ENCODE results near the gene LIPI. TPM values are rescaled to one million over a fixed set of nuclear protein-coding genes. Genes with fewer than 3 reads are reported as not detected.

Gene LIPI
- total and polyA plus RNA-seq, 12 donors, result not detected

GRCh38 chr21:14239281-14239680, 28.5 kb upstream of the LIPI start:
- Histone ChIP-seq H3K4me1 (no peaks in the 10 kb centered on the region), H3K4me3 (no peak overlapping the region), H3K36me3 (no peaks in the 10 kb centered on the region), H3K9me3 (no peaks in the 10 kb centered on the region), H3K27ac (no peak overlapping the region), H3K27me3 (no peaks in the 10 kb centered on the region)
- intact Hi-C loops (cut with DNase I), result no loop called here
- ATAC-seq, result no peak
- TF ChIP-seq CTCF (IDR thresholded peaks at IDR 0.05), result no peak
- WGBS, 2 donors, result 71 to 78% methylated on average over 2 of the region's 2 CpGs
- DNase-seq, result no peak

GRCh38 chr21:14236180-14236579, 25.4 kb upstream of the LIPI start:
- Histone ChIP-seq H3K36me3 (no peaks in the 10 kb centered on the region), H3K27ac (no peak overlapping the region), H3K27me3 (no peaks in the 10 kb centered on the region), H3K4me3 (no peak overlapping the region), H3K9me3 (no peaks in the 10 kb centered on the region), H3K4me1 (no peaks in the 10 kb centered on the region)
- ATAC-seq (no peak), DNase-seq (no peak)
- WGBS, 2 donors, result 50% methylated on average over 3 of the region's 3 CpGs
- intact Hi-C loops (cut with DNase I), result no loop called here
- no peak for TF ChIP-seq CTCF (IDR thresholded peaks at IDR 0.05)

- no peaks in the 10 kb centered on the region for H3K27me3 ChIP-seq
- H3K4me3 ChIP-seq, result no peak overlapping the region
- DNase-seq (no peak), ATAC-seq (no peak)
- TF ChIP-seq CTCF (IDR thresholded peaks at IDR 0.05), result no peak
- H3K9me3 ChIP-seq, result peaks cover 0 to 5% (median 0%) of the 10 kb centered on the region in 11 donors
- H3K4me1 ChIP-seq, result no peaks in the 10 kb centered on the region
- intact Hi-C loops (cut with DNase I), result no loop called here
- H3K36me3 ChIP-seq, result no peaks in the 10 kb centered on the region
- H3K27ac ChIP-seq, result no peak overlapping the region
- 75 to 85% methylated on average over 5 of the region's 5 CpGs for WGBS, 2 donors
Observed at GRCh38 chr21:14235101-14235500, 24.3 kb upstream of the LIPI start.

GRCh38 chr21:14229399-14229798, 18.6 kb upstream of the LIPI start:
- no peak overlapping the region for H3K27ac ChIP-seq
- H3K4me1 ChIP-seq, result no peaks in the 10 kb centered on the region
- no peaks in the 10 kb centered on the region for H3K27me3 ChIP-seq
- peaks cover 0 to 24% (median 0%) of the 10 kb centered on the region in 11 donors for H3K9me3 ChIP-seq
- 54 to 63% methylated on average over 1 of the region's 1 CpG for WGBS, 2 donors
- no peaks in the 10 kb centered on the region for H3K36me3 ChIP-seq
- DNase-seq (no peak), ATAC-seq (no peak)
- no peak overlapping the region for H3K4me3 ChIP-seq
- intact Hi-C loops (cut with DNase I), result no loop called here
- no peak for TF ChIP-seq CTCF (IDR thresholded peaks at IDR 0.05)

GRCh38 chr21:14223365-14223764, 12.6 kb upstream of the LIPI start:
- H3K4me1 ChIP-seq, result no peaks in the 10 kb centered on the region
- intact Hi-C loops (cut with DNase I), result no loop called here
- H3K9me3 ChIP-seq, result peaks cover 0 to 1% (median 0%) of the 10 kb centered on the region in 11 donors
- no peaks in the 10 kb centered on the region for H3K27me3 ChIP-seq
- no peak for ATAC-seq
- H3K4me3 ChIP-seq, result no peak overlapping the region
- TF ChIP-seq CTCF (IDR thresholded peaks at IDR 0.05), result no peak
- no peak for DNase-seq
- no peaks in the 10 kb centered on the region for H3K36me3 ChIP-seq
- H3K27ac ChIP-seq, result no peak overlapping the region
- 87 to 92% methylated on average over 1 of the region's 1 CpG for WGBS, 2 donors
